ENCODE measurements around the gene RMDN2.

The RMDN2 gene

DNA sequence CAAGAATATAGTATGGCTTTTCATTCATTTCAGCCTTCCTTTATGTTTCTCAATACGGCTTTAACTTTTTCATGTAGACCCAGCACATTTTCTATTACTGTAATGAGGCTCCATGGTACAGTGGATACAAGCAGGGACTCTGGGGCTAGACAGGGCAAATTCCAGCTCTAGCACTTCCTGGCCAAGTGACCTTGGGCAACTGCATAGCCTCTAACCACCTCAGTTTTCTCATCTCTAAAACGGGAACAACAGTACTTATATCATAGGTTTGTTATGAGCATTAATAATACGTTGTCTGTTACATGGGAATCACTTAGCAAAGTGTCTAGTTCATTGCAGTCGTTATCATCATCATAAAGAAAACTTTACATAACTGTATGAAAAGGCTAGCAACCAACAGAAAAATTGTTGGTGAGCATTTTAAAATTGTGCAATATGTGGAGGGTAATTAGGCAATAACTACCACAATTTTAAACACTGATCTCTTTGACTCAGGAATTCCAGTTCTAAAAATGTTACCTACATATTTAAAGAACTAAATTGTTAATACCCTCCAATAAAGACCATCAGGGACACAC lies 13.7 kb upstream of the RMDN2 start:
- no peak for DNase-seq (ENCODE audit: low read depth)
- no peak overlapping the region for H3K4me3 ChIP-seq (ENCODE audit: low read depth, low read length)
- no peak for TF ChIP-seq CTCF (conservative IDR thresholded peaks at IDR 0.05; ENCODE audit: low read depth, low read length)

- peak; percentile 64 for DNase-seq (ENCODE audit: low read depth)
These were observed 13.0 kb upstream of the RMDN2 start for GRCh38 chr2:37912056-37912455.

DNA sequence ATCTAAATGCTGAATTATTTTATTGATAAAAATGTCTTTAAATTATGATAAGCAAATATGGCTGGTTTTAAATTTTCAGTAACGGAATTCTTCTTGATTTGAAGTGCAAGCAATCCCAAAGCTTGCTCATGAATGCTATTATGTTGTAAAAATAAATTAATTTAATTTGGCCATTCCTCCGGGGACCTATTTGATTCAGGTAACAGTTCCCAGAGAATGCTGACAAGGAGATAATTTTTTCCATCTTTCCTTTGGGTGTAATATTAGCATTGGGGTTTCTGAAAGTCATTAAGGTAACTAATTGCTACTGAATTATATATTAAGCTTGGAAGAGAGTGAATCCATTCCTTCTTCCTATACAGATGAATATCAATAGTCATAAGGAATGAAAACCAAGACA lies 12.5 kb upstream of the RMDN2 start:
- DNase-seq (ENCODE audit: low read depth): no peak
- H3K4me3 ChIP-seq (ENCODE audit: low read depth, low read length): no peak overlapping the region
- no peak for TF ChIP-seq CTCF (conservative IDR thresholded peaks at IDR 0.05; ENCODE audit: low read depth, low read length)

More at GRCh38 chr2:37912056-37912455, 13.0 kb upstream of the RMDN2 start:
- no peak for TF ChIP-seq CTCF (conservative IDR thresholded peaks at IDR 0.05; ENCODE audit: low read depth, low read length)
- no peak overlapping the region for H3K4me3 ChIP-seq (ENCODE audit: low read depth, low read length)

DNA sequence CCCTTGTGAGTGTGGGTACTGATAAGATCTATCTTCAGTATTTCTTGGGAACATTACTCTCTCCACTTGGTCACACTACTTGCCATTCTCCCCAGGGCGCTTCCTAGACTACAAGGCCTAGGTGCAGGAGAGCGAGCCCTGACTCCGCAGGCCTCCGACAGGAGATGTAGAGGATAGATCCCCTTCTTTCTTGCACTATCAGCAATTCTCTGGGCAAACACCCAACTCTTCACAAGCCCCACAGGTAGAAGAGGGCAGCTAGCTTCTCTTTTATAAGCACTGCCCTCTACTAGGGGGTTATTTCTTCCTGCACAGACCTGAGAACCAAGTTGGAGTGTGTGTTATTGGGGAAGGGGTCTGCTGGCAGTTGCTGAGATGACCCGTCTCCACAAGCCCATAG lies 10.7 kb upstream of the RMDN2 start:
- no peak for DNase-seq (ENCODE audit: low read depth)
- H3K4me3 ChIP-seq (ENCODE audit: low read depth, low read length): no peak overlapping the region
- TF ChIP-seq CTCF (conservative IDR thresholded peaks at IDR 0.05; ENCODE audit: low read depth, low read length): no peak

DNA sequence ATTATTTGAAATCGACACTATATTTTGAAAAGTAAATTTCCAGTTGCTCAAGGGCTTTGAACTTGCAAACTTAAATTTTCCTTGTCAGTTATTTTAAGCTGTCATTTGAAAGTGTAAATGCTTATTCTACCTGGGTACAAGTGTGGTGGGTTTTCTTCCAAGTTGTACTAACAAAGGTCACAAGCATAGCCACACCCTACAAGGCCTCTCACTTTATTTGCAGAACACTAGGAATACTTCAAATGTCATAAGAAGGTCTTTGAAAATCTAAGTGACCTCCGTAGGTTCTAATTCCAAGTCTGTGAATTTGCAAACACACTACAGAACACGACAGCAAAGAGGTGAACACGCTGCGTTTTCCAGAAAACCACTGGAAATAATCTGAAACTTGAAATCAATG lies 9.3 kb upstream of the RMDN2 start:
- TF ChIP-seq CTCF (conservative IDR thresholded peaks at IDR 0.05; ENCODE audit: low read depth, low read length): no peak
- no peak overlapping the region for H3K4me3 ChIP-seq (ENCODE audit: low read depth, low read length)
- DNase-seq (ENCODE audit: low read depth): no peak

- DNase-seq (ENCODE audit: low read depth): peak; percentile 84
These were observed 8.5 kb upstream of the RMDN2 start for GRCh38 chr2:37916512-37917082.

More at GRCh38 chr2:37916512-37917082, 8.5 kb upstream of the RMDN2 start:
- H3K4me3 ChIP-seq (ENCODE audit: low read depth, low read length): no peak overlapping the region
- no peak for TF ChIP-seq CTCF (conservative IDR thresholded peaks at IDR 0.05; ENCODE audit: low read depth, low read length)
